GM19035 (cell line): ENCODE data around the gene OR2AJ1.
A peak's percentile ranks its signal among the peaks of the same experiment; 100 is the strongest.

Source experiments
- ATAC-seq: cut with Tn5 transposase; IDR thresholded peaks from one replicate; pipeline ENCODE4 v1.9.1; 2021; ENCODE audit not compliant: unreplicated experiment

Gene OR2AJ1

GRCh38 chr1:247924868-247925267 lies at the start of gene OR2AJ1:
TSS of gene OR2AJ1 (plus strand) at chr1:247924889. CDS start at chr1:247933769, 8,880 bp downstream.
- no peak for ATAC-seq

GRCh38 chr1:247883346-247883745 lies 41.3 kb upstream of the OR2AJ1 start:
- no peak for ATAC-seq

DNA sequence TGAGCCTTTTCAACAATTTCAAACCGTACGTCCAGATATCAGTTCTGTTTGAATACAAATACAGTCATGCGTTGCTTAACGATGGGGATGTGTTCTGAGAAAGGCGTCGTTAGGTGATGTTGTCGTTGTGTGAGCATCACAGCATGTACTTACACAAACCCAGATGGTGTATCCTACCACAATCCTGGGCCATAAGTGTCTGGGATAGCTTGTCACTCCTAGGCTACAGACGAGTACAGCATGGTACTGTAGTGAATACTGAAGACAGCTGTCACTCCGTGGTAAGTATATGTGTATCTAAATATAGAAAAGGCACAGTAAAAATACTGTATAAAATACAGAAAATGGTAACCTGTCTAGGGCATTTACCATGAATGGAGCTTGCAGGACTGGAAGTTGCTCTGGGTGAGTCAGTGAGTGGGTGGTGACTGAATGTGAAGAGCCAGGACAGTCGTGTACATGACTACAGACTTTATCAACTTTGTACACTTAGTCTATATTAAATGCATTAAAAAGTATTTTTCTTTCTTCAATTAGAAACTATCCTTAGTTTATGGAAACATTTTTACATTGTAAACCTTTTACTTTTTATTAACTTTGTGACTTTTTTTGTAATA lies 39.8 kb upstream of the OR2AJ1 start:
- ATAC-seq: no peak

GRCh38 chr1:247895163-247895637 lies 29.5 kb upstream of the OR2AJ1 start, which contains the start of gene OR2W3:
TSS of gene OR2W3 (plus strand) at chr1:247895587. CDS start at chr1:247895587, 0 bp downstream.
- ATAC-seq: no peak

GRCh38 chr1:247895976-247896375 lies 28.7 kb upstream of the OR2AJ1 start:
- ATAC-seq: no peak

DNA sequence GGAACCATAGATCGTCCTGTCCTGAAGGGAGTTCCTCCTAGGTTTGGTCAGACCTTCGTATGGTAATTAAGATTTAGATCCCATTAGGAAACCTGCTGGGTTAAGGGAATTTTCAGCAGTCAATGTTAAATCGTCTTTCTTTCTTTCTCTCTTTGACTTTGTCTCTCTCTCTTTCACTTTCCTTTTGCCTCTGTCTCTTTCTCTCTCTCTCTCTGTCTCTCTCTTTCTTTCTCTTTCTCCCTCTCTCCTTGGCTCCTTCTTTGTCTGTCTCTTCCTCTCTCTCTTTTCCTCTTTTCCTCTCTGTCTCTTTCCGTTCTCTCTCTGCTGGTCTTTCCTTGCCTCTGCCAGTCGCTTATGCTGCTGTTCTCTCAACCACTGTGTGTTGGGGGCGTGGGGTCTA lies 20.6 kb upstream of the OR2AJ1 start:
- ATAC-seq: no peak

- ATAC-seq: no peak
These were observed 19.5 kb upstream of the OR2AJ1 start for GRCh38 chr1:247905181-247905580.

DNA sequence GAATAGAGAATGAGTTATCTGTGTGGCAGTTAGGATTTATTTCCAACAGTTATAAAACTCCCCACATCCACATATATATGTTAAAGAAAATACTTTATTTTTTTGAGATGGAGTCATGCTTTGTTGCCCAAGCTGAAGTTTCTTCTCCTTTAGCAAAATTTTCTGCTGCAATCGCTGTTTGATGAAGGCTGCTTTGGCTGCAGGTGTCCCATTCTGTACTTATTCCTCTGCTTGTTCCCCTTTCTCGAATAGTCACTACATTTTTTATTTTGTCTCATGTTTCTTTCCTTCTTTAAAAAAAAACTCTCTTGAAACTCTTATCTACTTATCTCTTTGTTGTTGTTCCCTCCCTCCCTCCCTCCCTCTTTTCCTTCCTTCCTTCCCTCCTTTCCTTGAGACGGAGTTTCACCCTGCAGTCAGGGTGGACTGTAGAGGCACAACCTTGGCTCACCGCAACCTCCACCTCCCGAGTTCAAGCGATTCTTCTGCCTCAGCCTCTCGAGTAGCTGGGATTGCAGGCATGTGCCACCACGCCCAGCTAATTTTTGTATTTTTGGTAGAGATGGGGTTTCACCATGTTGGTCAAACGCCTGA lies 18.7 kb upstream of the OR2AJ1 start:
- ATAC-seq: no peak

DNA sequence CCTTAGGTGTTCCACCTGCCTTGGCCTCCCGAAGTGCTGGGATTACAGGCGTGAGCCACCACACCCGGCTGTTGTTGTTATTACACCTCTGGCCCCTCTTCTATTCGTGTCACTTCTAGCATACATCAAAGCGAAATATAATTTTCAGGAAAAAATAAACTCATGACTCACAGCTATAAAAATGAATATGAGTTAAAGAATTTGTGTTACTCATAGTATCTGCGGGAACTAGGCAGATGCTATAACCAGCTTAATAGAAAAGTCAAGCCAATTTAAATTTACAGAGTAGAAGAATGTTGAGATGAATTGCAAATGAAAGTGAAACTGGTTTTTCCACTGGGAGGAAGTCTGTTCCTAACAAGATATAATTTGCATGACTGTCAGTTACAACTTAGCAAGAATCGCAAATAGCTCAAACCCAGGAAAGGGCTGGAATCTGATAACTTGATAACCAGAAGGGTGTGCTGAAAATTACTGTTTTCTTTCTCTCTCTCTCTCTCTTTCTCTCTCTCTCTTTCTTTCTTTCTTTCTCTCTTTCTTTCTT lies 18.1 kb upstream of the OR2AJ1 start:
- peak; percentile 53 for ATAC-seq

DNA sequence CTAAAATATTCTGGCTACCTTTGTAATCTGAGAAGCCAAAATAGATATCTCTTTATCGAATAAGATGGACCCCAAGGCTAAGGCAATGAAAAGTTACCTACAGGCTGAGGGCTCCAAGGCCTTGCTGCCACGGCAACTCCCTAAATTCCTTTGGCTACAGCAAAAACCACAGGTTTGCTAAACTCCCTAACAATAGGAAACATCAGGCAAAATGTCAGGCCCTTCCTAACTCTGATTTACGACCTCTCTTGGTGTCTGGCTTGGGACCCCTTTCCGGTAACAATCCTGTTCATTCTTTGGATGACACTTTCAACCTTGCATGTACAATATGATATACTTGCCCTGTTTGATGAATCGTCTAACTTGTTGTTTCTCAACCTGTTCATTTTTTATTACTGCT lies 15.9 kb upstream of the OR2AJ1 start:
- no peak for ATAC-seq

DNA sequence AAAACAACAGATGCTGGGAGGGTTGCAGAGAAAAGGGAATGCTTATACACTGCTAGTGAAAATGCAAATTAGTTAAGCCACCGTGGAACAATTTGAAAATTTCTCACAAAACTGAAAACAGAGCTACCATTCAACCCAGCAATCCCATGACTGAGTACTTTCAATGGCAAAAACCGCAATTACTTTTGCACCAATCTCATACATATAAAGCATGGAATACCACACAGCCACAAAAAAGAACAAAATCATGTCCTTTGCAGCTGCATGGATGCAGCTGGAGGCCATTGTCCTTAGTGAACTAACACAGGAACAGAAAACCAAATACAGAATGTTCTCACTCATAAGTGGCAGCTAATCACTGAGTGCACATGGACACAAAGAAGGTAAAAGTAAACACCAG lies 10.9 kb upstream of the OR2AJ1 start:
- ATAC-seq: no peak

DNA sequence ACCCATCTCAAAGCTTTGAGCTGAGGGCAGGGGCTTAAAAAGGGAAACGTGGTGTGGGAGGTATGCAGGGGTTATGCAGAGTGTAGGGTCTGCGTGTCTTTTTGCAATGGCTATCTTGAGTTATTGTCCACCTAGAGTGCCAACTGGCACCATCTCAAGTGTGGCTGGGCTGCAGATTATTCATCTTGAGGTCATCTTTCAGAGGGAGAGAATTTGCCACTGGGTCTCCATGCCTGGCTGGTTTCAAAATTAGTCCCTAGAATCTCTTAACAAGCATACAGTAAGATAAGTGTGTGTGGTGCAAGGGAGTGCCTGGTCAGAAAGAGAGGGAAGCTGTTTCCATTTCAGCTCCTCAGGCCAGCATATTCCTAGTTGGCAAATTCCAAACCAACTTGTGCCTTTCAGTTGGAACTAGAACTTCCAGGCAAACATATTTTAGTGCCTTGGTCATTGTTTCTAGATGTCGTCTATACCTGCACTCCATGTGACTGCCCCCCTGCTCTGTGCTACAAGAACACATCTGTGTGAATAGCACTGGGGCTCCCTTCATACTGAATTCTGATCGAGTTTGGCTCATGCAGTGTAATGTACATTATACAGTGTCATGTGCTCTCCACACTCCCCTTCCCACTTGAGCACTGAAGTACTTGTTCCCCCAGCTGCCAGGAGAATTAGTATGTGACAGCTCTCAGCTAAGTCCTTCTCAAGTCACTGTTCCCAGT lies 9.6 kb upstream of the OR2AJ1 start:
- no peak for ATAC-seq

DNA sequence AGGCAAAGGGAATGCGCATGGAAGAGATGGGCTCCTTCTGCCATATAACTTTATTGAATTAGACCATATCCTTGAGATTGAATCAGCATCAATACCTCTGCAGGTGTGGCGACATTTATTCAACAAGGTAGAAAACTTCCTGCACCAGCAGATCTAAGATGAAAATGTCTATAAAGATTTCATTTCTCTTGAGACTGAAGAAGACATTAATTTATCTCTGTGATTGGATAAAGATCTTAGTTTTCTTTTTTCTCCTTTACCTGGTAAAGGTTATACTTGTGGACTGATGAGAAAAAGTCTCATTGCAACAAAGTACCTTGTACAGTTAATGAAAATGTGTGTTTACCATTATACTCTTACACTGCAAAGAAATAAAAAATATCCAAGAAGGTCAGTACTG lies 4.7 kb upstream of the OR2AJ1 start, which contains the start of gene OR2T8:
Gene OR2T8 (plus strand): TSS at position 301 of the 400 bp plus-strand sequence. CDS start 766 bp downstream, outside the sequence.
- ATAC-seq: no peak

GRCh38 chr1:247923941-247924340 lies 748 bp upstream of the OR2AJ1 start:
- ATAC-seq: no peak

- no peak for ATAC-seq
These were observed 9.3 kb downstream of the OR2AJ1 start for GRCh38 chr1:247933989-247934388.

DNA sequence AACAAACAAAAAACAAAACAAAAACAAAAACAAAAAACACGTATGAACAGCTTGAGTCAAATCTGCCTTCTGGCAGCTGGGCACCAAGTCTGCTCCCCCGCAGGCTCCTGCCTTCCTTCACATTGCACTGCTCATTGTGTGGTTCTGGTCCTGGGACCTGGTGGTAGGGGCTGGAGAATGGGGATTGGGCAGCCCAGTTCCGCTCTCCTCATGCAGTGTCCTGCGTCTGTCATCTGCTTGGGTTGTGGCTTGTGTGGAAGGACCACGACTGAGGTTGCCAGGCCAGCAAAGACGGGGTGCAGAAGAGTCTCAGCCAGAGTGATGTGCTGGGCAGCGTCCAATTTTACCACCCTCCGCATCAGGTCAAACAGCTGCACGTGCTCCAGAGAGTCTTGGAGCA lies 11.1 kb downstream of the OR2AJ1 start:
- ATAC-seq: no peak

- no peak for ATAC-seq
These were observed 11.7 kb downstream of the OR2AJ1 start for GRCh38 chr1:247936415-247936814.

DNA sequence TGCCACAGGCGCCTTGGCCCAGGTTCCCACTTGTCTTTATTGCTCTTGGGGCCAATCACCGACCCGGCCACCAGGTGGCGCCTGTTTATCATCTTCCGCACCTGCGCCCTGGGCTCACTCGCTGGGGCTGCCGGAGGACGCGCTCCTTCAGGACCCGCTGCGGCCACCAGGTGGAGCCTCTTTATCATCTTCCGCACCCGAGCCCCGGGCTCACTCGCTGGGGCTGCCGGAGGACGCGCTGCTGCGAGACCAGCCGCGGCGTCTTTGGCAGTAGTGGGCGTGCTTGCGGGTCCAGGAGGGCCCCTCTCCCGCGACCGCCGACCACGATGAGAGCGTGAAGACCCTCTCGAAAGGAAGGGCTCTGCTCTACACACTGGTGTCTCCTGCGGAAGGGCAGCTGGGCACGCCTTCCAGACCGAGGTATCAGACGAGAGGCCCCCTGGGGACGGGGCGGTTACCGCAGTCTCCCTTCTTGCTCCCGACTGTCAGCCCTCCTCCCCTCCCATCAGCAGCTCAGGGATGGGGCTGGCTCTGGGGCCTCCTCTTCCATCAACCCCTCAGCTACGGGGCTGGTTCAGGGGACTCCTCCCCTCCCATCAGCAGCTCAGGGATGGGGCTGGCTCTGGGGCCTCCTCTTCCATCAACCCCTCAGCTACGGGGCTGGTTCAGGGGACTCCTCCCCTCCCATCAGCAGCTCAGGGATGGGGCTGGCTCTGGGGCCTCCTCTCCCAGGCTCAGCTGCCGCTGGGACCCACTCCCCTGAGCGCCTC lies 12.5 kb downstream of the OR2AJ1 start:
- peak; percentile 100 for ATAC-seq

- no peak for ATAC-seq
These were observed 17.9 kb downstream of the OR2AJ1 start for GRCh38 chr1:247942624-247943023.

DNA sequence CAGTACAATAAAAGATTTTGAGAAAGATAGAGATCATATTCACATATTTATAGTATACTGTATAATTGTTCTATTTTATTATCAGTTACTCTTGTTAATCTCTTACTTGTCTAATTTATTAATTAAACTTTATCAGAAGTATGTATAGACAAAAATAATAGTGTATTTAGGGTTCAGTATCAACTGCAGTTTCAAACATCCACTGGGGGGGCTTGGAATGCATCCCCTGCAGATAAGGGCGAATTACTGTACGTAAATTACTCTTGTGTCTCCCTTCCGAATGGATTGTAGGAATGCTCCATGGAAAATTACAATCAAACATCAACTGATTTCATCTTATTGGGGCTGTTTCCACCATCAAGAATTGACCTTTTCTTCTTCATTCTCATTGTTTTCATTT lies 23.9 kb downstream of the OR2AJ1 start, which contains the start of gene OR2L8:
Gene OR2L8 (plus strand): TSS at position 301 of the 400 bp plus-strand sequence. CDS start 0 bp downstream, at position 301.
- ATAC-seq: no peak

GRCh38 chr1:247953408-247953807 lies 28.7 kb downstream of the OR2AJ1 start:
- no peak for ATAC-seq
